K562 (cell line): ENCODE measurements around the gene ASCC3. TPM values are rescaled to one million over a fixed set of nuclear protein-coding genes. Genes with fewer than 3 reads are reported as not detected.

Experiments used
- ATAC-seq: fragments of 200-7000 bp; cut with Tn5 transposase; 3 replicates; pipeline ENCODE4 v1.9.1; 2020; ENCODE audit warnings: moderate library complexity
- BruUV-seq: library from RNA; stranded (reverse); fragments of 400-500 nt; replicated peaks from 2 replicates; lab custom pipeline; 2021; lab: Mats Ljungman, UMichigan
- CTCF ChIA-PET: fragments of 300-600 bp; formaldehyde crosslinking; extraction: SDS; loops from one replicate; lab custom pipeline; 2021; ENCODE audit warnings: low intra/inter-chr PET ratio; lab: Yijun Ruan, JAX
- POLR2A ChIA-PET: fragments of 300-600, 350-650 bp; sonication (Branson Sonifier 250); formaldehyde crosslinking; extraction: SDS; loops from one replicate; lab custom pipeline; 2021; ENCODE audit warnings: antibody characterized with exemption, inconsistent platforms; lab: Yijun Ruan, JAX
- DNase-seq, 4 experiments: peaks; one replicate each; pipeline versions ENCODE4 v3.0.0 to v3.0.0-alpha.2; 2011 to 2018; ENCODE audit warnings: low spot score in 3 of 4, mixed read lengths in 3 of 4; ENCODE audit errors: extremely low read depth in 1 of 4
- FAIRE-seq: peaks from 2 replicates; lab custom pipeline; 2011; peaks lifted over from hg19 to GRCh38; lab: Jason Lieb, UNC
- H2AFZ ChIP-seq: 2 replicates; pipeline ENCODE4 v1.6.0; 2011; ENCODE audit warnings: low read depth, low read length, control low read depth, inconsistent platforms
- H3K27ac ChIP-seq: fragments of 200-600 bp; 3 replicates; pipeline ENCODE4 v1.8.0; 2011; ENCODE audit warnings: low read depth, mild to moderate bottlenecking, control low read depth, inconsistent platforms, low read length, moderate library complexity, mixed read lengths; ENCODE audit errors: extremely low read depth
- H3K27me3 ChIP-seq, 2 experiments: fragments of 300-600 bp in 1 of 2; 2 replicates in 1 of 2; 3 replicates in 1 of 2; pipeline versions ENCODE4 v1.6.0 to v1.8.0; 2011; ENCODE audit warnings: inconsistent platforms in 2 of 2, low read length in 2 of 2, mild to moderate bottlenecking in 1 of 2, mixed read lengths in 1 of 2, moderate library complexity in 1 of 2; ENCODE audit not compliant: control insufficient read depth in 2 of 2, insufficient read depth in 2 of 2
- H3K36me3 ChIP-seq: fragments of 300-600 bp; 3 replicates; pipeline ENCODE4 v1.8.0; 2011; ENCODE audit warnings: mild to moderate bottlenecking, low read length, inconsistent platforms; ENCODE audit not compliant: control insufficient read depth, insufficient read depth
- H3K4me1 ChIP-seq, 2 experiments: fragments of 200-600 bp in 1 of 2; replicated peaks in 1 of 2; 2 replicates in 1 of 2; 3 replicates in 1 of 2; pipeline versions ENCODE4 v1.5.1 to v1.8.0; 2011; ENCODE audit warnings: inconsistent platforms in 2 of 2, low read length in 2 of 2, mild to moderate bottlenecking in 1 of 2, mixed read lengths in 1 of 2, moderate library complexity in 1 of 2; ENCODE audit not compliant: control insufficient read depth in 2 of 2, insufficient read depth in 2 of 2
- H3K4me2 ChIP-seq: 2 replicates; pipeline ENCODE4 v1.6.1; 2011; ENCODE audit warnings: low read length, control low read depth, inconsistent platforms, mixed read lengths; ENCODE audit not compliant: insufficient read depth
- H3K4me3 ChIP-seq: fragments of 200-600 bp; sonication (generic), shearing (Covaris generic); 2 replicates; pipeline ENCODE4 v1.5.1; 2016; ENCODE audit warnings: control low read depth, inconsistent platforms
- H3K79me2 ChIP-seq: fragments of 200-600 bp; 3 replicates; pipeline ENCODE4 v1.8.0; 2011; ENCODE audit warnings: low read length, inconsistent platforms; ENCODE audit not compliant: control insufficient read depth, insufficient read depth
- H3K9ac ChIP-seq, 2 experiments: 2 replicates each; pipeline versions ENCODE4 v1.6.0 to v1.6.1; 2011; ENCODE audit warnings: low read depth in 2 of 2, low read length in 2 of 2, control low read depth in 1 of 2, inconsistent platforms in 1 of 2, mild to moderate bottlenecking in 1 of 2, mixed read lengths in 1 of 2; ENCODE audit not compliant: insufficient read depth in 1 of 2
- H3K9me1 ChIP-seq: one replicate; pipeline ENCODE4 v1.6.0; 2011; ENCODE audit warnings: inconsistent platforms, mild to moderate bottlenecking, low read length, moderate library complexity; ENCODE audit not compliant: control insufficient read depth, insufficient read depth
- H3K9me3 ChIP-seq: replicated peaks from 2 replicates; pipeline ENCODE4 v1.5.1; 2011; ENCODE audit warnings: low read depth, low read length, inconsistent platforms; ENCODE audit not compliant: control insufficient read depth, insufficient read depth
- H4K20me1 ChIP-seq: replicated peaks from 2 replicates; pipeline ENCODE4 v1.6.1; 2011; ENCODE audit warnings: low read length, inconsistent platforms, mixed read lengths; ENCODE audit not compliant: control insufficient read depth, insufficient read depth
- BRCA1 ChIP-seq, 2 experiments: fragments of 450-650 bp in 1 of 2; sonication (generic) in 1 of 2; formaldehyde crosslinking in 1 of 2; IDR thresholded peaks; 2 replicates each; pipeline versions ENCODE4 v1.5.0 to v1.6.1; 2017 to 2020; ENCODE audit warnings: mild to moderate bottlenecking in 1 of 2, missing genetic modification reagents in 1 of 2
- E2F4 ChIP-seq: sonication (generic); formaldehyde crosslinking; IDR thresholded peaks from 2 replicates; pipeline ENCODE4 v1.8.0; 2022; ENCODE audit warnings: mild to moderate bottlenecking, low read depth, missing genetic modification reagents
- ILF3 ChIP-seq: fragments of 450-650 bp; IDR thresholded peaks from 2 replicates; pipeline ENCODE4 v1.6.1; 2018; ENCODE audit warnings: antibody characterized with exemption, mild to moderate bottlenecking, moderate library complexity, borderline replicate concordance
- MTA1 ChIP-seq: fragments of 450-650 bp; IDR thresholded peaks from 2 replicates; pipeline ENCODE4 v1.6.1; 2017; ENCODE audit warnings: borderline replicate concordance
- NRF1 ChIP-seq, 2 experiments: fragments of 450-650 bp; IDR thresholded peaks in 1 of 2; conservative IDR thresholded peaks in 1 of 2; 2 replicates each; pipeline ENCODE4 v1.6.1; 2014; ENCODE audit warnings: mild to moderate bottlenecking in 2 of 2
- RBBP5 ChIP-seq: fragments of 200-600 bp; sonication (generic); IDR thresholded peaks from 2 replicates; pipeline ENCODE4 v1.6.1; 2012; ENCODE audit warnings: borderline replicate concordance, mild to moderate bottlenecking, low read length, control low read depth, inconsistent platforms; ENCODE audit not compliant: insufficient read depth, poor library complexity, severe bottlenecking
- RBM39 ChIP-seq: fragments of 200-400 bp; formaldehyde crosslinking; optimal IDR thresholded peaks from 2 replicates; pipeline ENCODE3; 2018; ENCODE audit warnings: low read depth, low read length
- U2AF2 ChIP-seq: fragments of 200-400 bp; formaldehyde crosslinking; optimal IDR thresholded peaks from 2 replicates; pipeline ENCODE3; 2017; ENCODE audit warnings: low read depth, mild to moderate bottlenecking, low read length
- ZC3H11A ChIP-seq: IDR thresholded peaks from 2 replicates; pipeline ENCODE4 v1.6.1; 2012; ENCODE audit warnings: low read depth, low read length, improper control_type of control experiment
- ZNF586 ChIP-seq: fragments of 450-650 bp; formaldehyde crosslinking; conservative IDR thresholded peaks from 2 replicates; pipeline ENCODE4 v1.4.0; 2020; ENCODE audit warnings: mild to moderate bottlenecking, moderate library complexity
- ZNF76 ChIP-seq: fragments of 250-450 bp; sonication (Bioruptor Pico); IDR thresholded peaks from 2 replicates; pipeline ENCODE4 v1.4.0; 2020; ENCODE audit warnings: mild to moderate bottlenecking, moderate library complexity, borderline replicate concordance
- WGBS: fragments of 100-300 bp; shearing (Covaris generic); methylation state at CpG from one replicate; pipeline ENCODE4 v1.1.6; 2016; ENCODE audit warnings: low coverage, mixed read lengths; ENCODE audit not compliant: insufficient coverage; ENCODE audit errors: missing lambda C conversion rate; 5-methylcytosine and 5-hydroxymethylcytosine counted together
- in situ Hi-C: fragments of 300-500 bp; cut with MboI; formaldehyde crosslinking; loops from 4 replicates; pipeline ENCODE4 v1.15.0; 2018; ENCODE audit warnings: inconsistent platforms, mixed read lengths
- intact Hi-C: fragments of 100-400 bp; cut with micrococcal nuclease; formaldehyde crosslinking; loops from 2 replicates; pipeline ENCODE4 v1.14.2; 2022
- polyA plus RNA-seq, 8 experiments: library from polyadenylated mRNA; depleted of rRNA in 4 of 8; stranded (reverse) in 5 of 8; unstranded in 3 of 8; fragments of >200 nt; fragmentation: Nextera tagmentation in 2 of 8; fragmentation: Illumina TruSeq in 1 of 8; extraction: Ambion mirVana in 2 of 8; extraction: Trizol in 1 of 8; gene quantifications; 2 replicates each; pipeline versions ENCODE4 v1.2.1 to v1.2.3, GENCODE V29; 2011 to 2014; ENCODE audit warnings: inconsistent platforms in 1 of 8, missing spikeins in 1 of 8
- total RNA-seq, 7 experiments: library from RNA; depleted of rRNA in 6 of 7; stranded (reverse); fragments of >200 nt in 6 of 7; fragmentation: Illumina TruSeq in 2 of 7; extraction: Trizol in 2 of 7; gene quantifications; 2 replicates each; pipeline versions ENCODE4 v1.2.1 to v1.2.3, GENCODE V29; 2011 to 2021; ENCODE audit warnings: low replicate concordance in 1 of 7
- TF ChIP-seq, protein P1 (sequence below): fragments of 450-650 bp; IDR thresholded peaks from 2 replicates; pipeline ENCODE4 v1.6.1; 2017; ENCODE audit warnings: mild to moderate bottlenecking, moderate library complexity

ASCC3 gene
- total and polyA plus RNA-seq, 9 of the 15 experiments (the other 6 are each of a cell fraction or from before 2014, with no cell fraction given): 16.1 to 56.1 (median 33.9) TPM

DNA sequence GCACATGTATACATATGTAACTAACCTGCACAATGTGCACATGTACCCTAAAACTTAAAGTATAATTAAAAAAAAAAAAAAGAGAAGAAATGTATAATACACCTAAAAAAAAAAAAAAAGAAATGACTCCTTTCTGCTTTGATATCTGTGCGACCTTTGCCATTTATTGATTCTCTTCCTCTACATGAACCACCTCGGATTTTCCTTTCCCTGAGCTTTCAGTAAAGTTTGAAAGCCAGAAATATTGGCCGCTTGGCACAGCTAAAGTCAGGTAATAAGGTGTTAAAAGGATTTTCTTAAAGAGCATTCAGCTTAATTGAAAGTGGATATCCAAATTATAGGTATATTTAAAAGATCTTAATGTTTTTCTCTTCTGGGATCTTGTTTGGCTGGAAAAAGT lies 12.6 kb upstream of the ASCC3 start:
- H4K20me1 ChIP-seq: no peaks in the 10 kb centered on the region
- H3K9me3 ChIP-seq: peaks cover 5% of the 10 kb centered on the region
- H3K4me1 ChIP-seq: peaks cover 5 to 7% of the 10 kb centered on the region in 2 experiments; a peak in 4 of 5 replicates
- H3K9me1 ChIP-seq: no peaks in the 10 kb centered on the region
- H3K79me2 ChIP-seq: no peaks in the 10 kb centered on the region
- H3K27me3 ChIP-seq: no peaks in the 10 kb centered on the region
- DNase-seq (no peak), ATAC-seq (no peak), FAIRE-seq (no peak)
- in situ Hi-C loops (no loop called here), intact Hi-C loops (no loop called here)
- H3K27ac ChIP-seq: no peak overlapping the region
- no peak overlapping the region for H3K9ac ChIP-seq
- H2AFZ ChIP-seq: no peak overlapping the region
- BruUV-seq: no TSS peak
- H3K36me3 ChIP-seq: no peaks in the 10 kb centered on the region
- TF ChIP-seq MTA1 (no peak), ZNF76 (CRISPR knock-in tag) (no peak), RBM39 (no peak), E2F4 (CRISPR knock-in tag) (no peak), ILF3 (no peak), ZC3H11A (no peak), BRCA1 (IDR thresholded peaks at IDR 0.05) (no peak), BRCA1 (CRISPR knock-in tag; IDR thresholded peaks at IDR 0.05) (no peak), ZNF586 (CRISPR knock-in tag) (no peak), U2AF2 (no peak), NRF1 (conservative IDR thresholded peaks at IDR 0.05 in 1 of 2, IDR thresholded peaks at IDR 0.05 in 1 of 2) (no peak), RBBP5 (no peak)
- TF ChIP-seq, protein P1, sequence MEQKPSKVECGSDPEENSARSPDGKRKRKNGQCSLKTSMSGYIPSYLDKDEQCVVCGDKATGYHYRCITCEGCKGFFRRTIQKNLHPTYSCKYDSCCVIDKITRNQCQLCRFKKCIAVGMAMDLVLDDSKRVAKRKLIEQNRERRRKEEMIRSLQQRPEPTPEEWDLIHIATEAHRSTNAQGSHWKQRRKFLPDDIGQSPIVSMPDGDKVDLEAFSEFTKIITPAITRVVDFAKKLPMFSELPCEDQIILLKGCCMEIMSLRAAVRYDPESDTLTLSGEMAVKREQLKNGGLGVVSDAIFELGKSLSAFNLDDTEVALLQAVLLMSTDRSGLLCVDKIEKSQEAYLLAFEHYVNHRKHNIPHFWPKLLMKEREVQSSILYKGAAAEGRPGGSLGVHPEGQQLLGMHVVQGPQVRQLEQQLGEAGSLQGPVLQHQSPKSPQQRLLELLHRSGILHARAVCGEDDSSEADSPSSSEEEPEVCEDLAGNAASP: no peak
- TF ChIP-seq, all 486 proteins: peak for 0
- 53% methylated on average over 3 of the region's 3 CpGs for WGBS
- H3K4me3 ChIP-seq: no peak overlapping the region
- ChIA-PET CTCF (no interaction called here), POLR2A (no interaction called here)
- no peak overlapping the region for H3K4me2 ChIP-seq
